ENCODE results near the gene NOTUM.

- TF ChIP-seq ZNF664 (tag by site-specific recombination; IDR thresholded peaks at IDR 0.05), result no peak
- TF ChIP-seq ZNF274 (IDR thresholded peaks at IDR 0.05; ENCODE audit: low read length), result no peak
- no peak for TF ChIP-seq ZNF274 (tag by site-specific recombination; IDR thresholded peaks at IDR 0.05; ENCODE audit: borderline replicate concordance)
- TF ChIP-seq SETDB1 (IDR thresholded peaks at IDR 0.05; ENCODE audit: insufficient read length, low read length), result no peak
Measured at GRCh38 chr17:82006468-82007227, 45.7 kb upstream of the NOTUM start.

Data from HEK293 (cell line).